Upper lobe of left lung (tissue), 6 donors: Measurements from ENCODE around the gene SCOC. TPM values are rescaled to one million over a fixed set of nuclear protein-coding genes. Genes with fewer than 3 reads are reported as not detected.

Experiments used
- ATAC-seq, 2 donors: fragments of 200-7000 bp; cut with Tn5 transposase; one replicate each; pipeline ENCODE4 v1.9.1; 2022; ENCODE audit warnings: mild to moderate bottlenecking in 2 of 2, moderate library complexity in 2 of 2; ENCODE audit not compliant: low FRiP score in 2 of 2
- DNase-seq, 2 donors: peaks; one replicate each; pipeline ENCODE4 v3.0.0-alpha.2; 2019 to 2020
- H3K27ac ChIP-seq, 4 donors: fragments of 200-600 bp; sonication (generic); one replicate each; pipeline ENCODE4 v1.5.1; 2016 to 2019
- H3K27me3 ChIP-seq, 4 donors: fragments of 200-600 bp; sonication (generic); one replicate each; pipeline ENCODE4 v1.5.1; 2017 to 2019
- H3K36me3 ChIP-seq, 4 donors: fragments of 200-600 bp; sonication (generic); one replicate each; pipeline ENCODE4 v1.5.1; 2016 to 2019
- H3K4me1 ChIP-seq, 4 donors: fragments of 200-600 bp; sonication (generic); one replicate each; pipeline ENCODE4 v1.5.1; 2018 to 2019
- H3K4me3 ChIP-seq, 4 donors: fragments of 200-600 bp; sonication (generic); one replicate each; pipeline ENCODE4 v1.5.1; 2017 to 2019; ENCODE audit warnings: mild to moderate bottlenecking in 2 of 4, moderate library complexity in 1 of 4
- H3K9me3 ChIP-seq, 4 donors: fragments of 200-600 bp; sonication (generic); one replicate each; pipeline ENCODE4 v1.5.1; 2018 to 2019
- EP300 ChIP-seq, 4 donors: sonication (generic); formaldehyde crosslinking; IDR thresholded peaks; one replicate each; pipeline ENCODE4 v1.5.1; 2017; ENCODE audit warnings: antibody characterized with exemption in 4 of 4, control low read depth in 2 of 4
- POLR2A ChIP-seq, 4 donors: fragments of 450-650 bp; IDR thresholded peaks; one replicate each; pipeline ENCODE4 v1.5.1; 2016 to 2017; ENCODE audit warnings: antibody characterized with exemption in 4 of 4, mild to moderate bottlenecking in 2 of 4
- POLR2AphosphoS5 ChIP-seq, 2 donors: sonication (generic); formaldehyde crosslinking; IDR thresholded peaks; one replicate each; pipeline ENCODE4 v1.5.1; 2017; ENCODE audit warnings: antibody characterized with exemption in 2 of 2
- WGBS, 2 donors: methylation state at CpG; one replicate each; pipeline ENCODE4 v1.1.5; 2017 to 2018; 5-methylcytosine and 5-hydroxymethylcytosine counted together
- total RNA-seq, 6 donors: library from RNA; depleted of rRNA in 4 of 6; stranded (reverse); fragments of >200 nt in 4 of 6; gene quantifications; one replicate each; pipeline versions ENCODE4 v1.1.0 to v1.2.1, GENCODE V29; 2016 to 2021
- TF ChIP-seq, protein P1 (sequence below), 6 experiments: fragments of 450-650 bp in 4 of 6; fragments of 200-600 bp in 2 of 6; sonication (generic) in 2 of 6; IDR thresholded peaks; one replicate each; pipeline ENCODE4 v1.5.1; 2016 to 2019; ENCODE audit warnings: antibody characterized with exemption in 6 of 6
- donor health status: DM: no; HTN: no; CAD: no; lungs with moderate emphysema.
- donor health status: DM: no; HTN: yes; CAD: no; lungs with severe emphysema.

Gene SCOC
- total RNA-seq, 6 donors from 2014 or later, result 2.8 to 55.2 (median 33.2) TPM

DNA sequence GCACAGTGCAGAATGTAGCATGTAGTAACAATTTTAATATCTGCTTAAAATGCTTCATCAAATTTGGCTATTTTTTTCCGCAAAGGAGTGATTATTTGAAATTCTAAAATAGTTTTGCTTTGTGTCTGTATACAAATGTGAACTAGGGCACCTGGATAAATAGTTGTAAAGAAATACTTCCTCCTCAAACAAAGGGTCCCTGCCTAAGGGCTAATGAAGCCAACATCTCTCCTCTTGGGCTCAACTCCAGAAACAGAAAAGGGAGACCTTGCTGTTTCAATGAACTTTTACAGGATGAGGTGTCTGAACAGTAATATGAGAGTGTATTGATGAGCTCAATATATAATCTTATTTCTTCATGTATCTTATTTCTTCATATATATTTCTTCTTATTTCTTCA lies 30.8 kb upstream of the SCOC start:
- ATAC-seq (no peak), DNase-seq (no peak)
- no peak overlapping the region for H3K4me3 ChIP-seq
- 82 to 83% methylated on average over 1 of the region's 1 CpG for WGBS, 2 donors
- H3K36me3 ChIP-seq, result no peaks in the 10 kb centered on the region
- TF ChIP-seq POLR2A (IDR thresholded peaks at IDR 0.05), result no peak
- TF ChIP-seq, protein P1, sequence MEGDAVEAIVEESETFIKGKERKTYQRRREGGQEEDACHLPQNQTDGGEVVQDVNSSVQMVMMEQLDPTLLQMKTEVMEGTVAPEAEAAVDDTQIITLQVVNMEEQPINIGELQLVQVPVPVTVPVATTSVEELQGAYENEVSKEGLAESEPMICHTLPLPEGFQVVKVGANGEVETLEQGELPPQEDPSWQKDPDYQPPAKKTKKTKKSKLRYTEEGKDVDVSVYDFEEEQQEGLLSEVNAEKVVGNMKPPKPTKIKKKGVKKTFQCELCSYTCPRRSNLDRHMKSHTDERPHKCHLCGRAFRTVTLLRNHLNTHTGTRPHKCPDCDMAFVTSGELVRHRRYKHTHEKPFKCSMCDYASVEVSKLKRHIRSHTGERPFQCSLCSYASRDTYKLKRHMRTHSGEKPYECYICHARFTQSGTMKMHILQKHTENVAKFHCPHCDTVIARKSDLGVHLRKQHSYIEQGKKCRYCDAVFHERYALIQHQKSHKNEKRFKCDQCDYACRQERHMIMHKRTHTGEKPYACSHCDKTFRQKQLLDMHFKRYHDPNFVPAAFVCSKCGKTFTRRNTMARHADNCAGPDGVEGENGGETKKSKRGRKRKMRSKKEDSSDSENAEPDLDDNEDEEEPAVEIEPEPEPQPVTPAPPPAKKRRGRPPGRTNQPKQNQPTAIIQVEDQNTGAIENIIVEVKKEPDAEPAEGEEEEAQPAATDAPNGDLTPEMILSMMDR (IDR thresholded peaks at IDR 0.05), result no peak
- H3K27me3 ChIP-seq, result no peaks in the 10 kb centered on the region
- no peaks in the 10 kb centered on the region for H3K9me3 ChIP-seq
- H3K4me1 ChIP-seq, result peaks cover 0 to 7% (median 2%) of the 10 kb centered on the region in 4 donors
- H3K27ac ChIP-seq, result no peak overlapping the region

DNA sequence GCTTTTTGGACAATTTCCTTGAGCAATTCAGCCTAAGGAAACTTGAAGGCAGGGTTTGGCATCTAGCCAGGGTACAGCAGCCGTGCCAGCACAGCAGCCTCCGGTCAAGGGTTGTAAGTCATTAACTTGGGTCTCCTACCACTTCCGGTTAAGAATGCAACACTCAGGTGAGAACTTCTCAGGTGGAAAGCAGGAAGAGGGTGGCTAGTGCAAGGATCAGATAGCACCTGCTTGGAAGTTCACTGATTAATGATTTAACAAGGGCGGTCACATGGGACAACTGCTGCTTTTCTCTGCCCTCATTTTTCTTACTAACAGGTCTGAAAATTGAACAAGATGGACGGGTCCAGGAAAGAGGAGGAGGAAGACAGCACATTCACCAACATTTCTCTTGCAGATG lies 30.1 kb upstream of the SCOC start:
- H3K27ac ChIP-seq, result peak overlapping the region in 1 of 4 donors; percentile 31
- H3K27me3 ChIP-seq, result no peaks in the 10 kb centered on the region
- H3K9me3 ChIP-seq, result no peaks in the 10 kb centered on the region
- ATAC-seq (peak; percentile 70 to 80), DNase-seq (peak; percentile 17 to 75)
- no peaks in the 10 kb centered on the region for H3K36me3 ChIP-seq
- peak in 1 of 2 donors; percentile 29 for TF ChIP-seq POLR2AphosphoS5 (IDR thresholded peaks at IDR 0.05)
- no peak for TF ChIP-seq EP300 (IDR thresholded peaks at IDR 0.05)
- peaks cover 0 to 7% (median 2%) of the 10 kb centered on the region in 4 donors for H3K4me1 ChIP-seq
- 8 to 10% methylated on average over 5 of the region's 5 CpGs for WGBS, 2 donors
- H3K4me3 ChIP-seq, result no peak overlapping the region

DNA sequence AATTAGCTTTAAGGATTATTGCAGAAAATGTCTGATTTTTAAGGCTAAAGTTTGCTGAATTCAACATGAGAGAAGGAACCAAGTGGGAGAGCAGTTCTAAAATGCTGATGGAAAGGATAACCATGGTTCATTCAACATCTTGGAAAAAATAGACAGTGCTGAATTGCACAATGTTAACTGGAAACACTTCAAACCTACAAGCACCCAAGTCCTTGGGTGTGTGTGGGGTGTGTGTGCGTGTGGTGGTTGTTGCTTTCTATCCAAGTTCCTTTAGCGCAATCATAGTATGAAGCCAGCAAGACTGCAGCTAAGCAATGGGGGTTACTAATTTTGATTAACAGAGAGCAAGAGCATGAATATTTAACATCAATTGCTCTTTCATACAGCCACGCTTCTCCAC lies 29.3 kb upstream of the SCOC start:
- DNase-seq (no peak), ATAC-seq (peak in 1 of 2 donors; percentile 49)
- H3K27ac ChIP-seq, result no peak overlapping the region

DNA sequence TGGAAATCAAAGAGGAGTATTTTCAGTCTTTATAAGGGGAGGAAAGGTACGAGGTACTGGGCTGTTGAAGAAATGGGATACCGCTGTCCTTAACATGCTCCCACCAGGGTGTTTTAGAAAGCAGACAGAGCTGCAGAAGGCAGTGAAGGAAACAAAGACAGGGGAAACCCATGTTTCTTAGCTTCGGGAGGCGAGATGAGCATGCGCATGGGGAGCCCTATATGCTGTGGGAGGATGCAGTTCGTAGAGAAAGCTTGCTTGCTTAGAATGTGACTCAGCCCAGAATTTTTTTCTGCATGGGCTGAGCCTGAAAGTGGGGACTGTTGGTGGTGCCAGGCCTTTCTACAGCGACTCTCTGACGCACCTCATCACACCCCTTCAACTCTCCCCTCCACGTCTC lies 28.8 kb upstream of the SCOC start:
- WGBS, 2 donors, result 93 to 94% methylated on average over 9 of the region's 9 CpGs

More for the DNA sequence above, 29.3 kb upstream of the SCOC start:
- no peaks in the 10 kb centered on the region for H3K27me3 ChIP-seq
- TF ChIP-seq POLR2A (IDR thresholded peaks at IDR 0.05), result no peak
- no peak for TF ChIP-seq EP300 (IDR thresholded peaks at IDR 0.05)
- TF ChIP-seq POLR2AphosphoS5 (IDR thresholded peaks at IDR 0.05), result no peak
- TF ChIP-seq, protein P1 (IDR thresholded peaks at IDR 0.05), result no peak
- no peak overlapping the region for H3K4me3 ChIP-seq
- peaks cover 0 to 7% (median 2%) of the 10 kb centered on the region in 4 donors for H3K4me1 ChIP-seq
- no peaks in the 10 kb centered on the region for H3K36me3 ChIP-seq
- WGBS, 2 donors, result 75 to 86% methylated on average over 3 of the region's 3 CpGs
- no peaks in the 10 kb centered on the region for H3K9me3 ChIP-seq

DNA sequence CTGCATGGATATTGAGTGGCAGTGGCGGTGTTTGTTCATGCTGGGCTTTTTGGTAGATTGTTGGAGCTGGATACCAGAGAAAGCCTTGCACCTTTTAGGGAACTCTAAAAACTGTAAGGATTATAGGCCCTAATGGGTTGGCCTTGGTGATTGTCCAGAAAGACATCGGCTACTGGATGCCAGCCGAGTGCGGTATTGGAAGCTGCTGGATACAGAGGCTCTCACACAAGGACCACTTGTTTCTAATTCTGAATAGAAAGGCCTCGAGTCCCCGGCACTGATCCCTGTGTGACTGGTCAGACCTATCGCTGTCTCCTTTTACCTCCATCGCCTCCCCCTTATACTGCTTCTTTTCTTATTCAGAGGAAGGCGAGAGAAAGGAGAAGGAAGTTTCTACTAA lies 27.3 kb upstream of the SCOC start:
- DNase-seq (no peak), ATAC-seq (no peak)
- TF ChIP-seq, protein P1 (IDR thresholded peaks at IDR 0.05), result no peak
- TF ChIP-seq POLR2A (IDR thresholded peaks at IDR 0.05), result no peak
- no peak for TF ChIP-seq EP300 (IDR thresholded peaks at IDR 0.05)
- no peak for TF ChIP-seq POLR2AphosphoS5 (IDR thresholded peaks at IDR 0.05)
- H3K9me3 ChIP-seq, result no peaks in the 10 kb centered on the region
- H3K36me3 ChIP-seq, result no peaks in the 10 kb centered on the region
- H3K27me3 ChIP-seq, result no peaks in the 10 kb centered on the region
- no peak overlapping the region for H3K4me3 ChIP-seq
- H3K27ac ChIP-seq, result no peak overlapping the region
- WGBS, 2 donors, result 76 to 85% methylated on average over 9 of the region's 9 CpGs
- H3K4me1 ChIP-seq, result peaks cover 0 to 7% (median 2%) of the 10 kb centered on the region in 4 donors

More for the DNA sequence above, 28.8 kb upstream of the SCOC start:
- H3K27ac ChIP-seq, result no peak overlapping the region
- ATAC-seq (no peak), DNase-seq (no peak)
- no peaks in the 10 kb centered on the region for H3K27me3 ChIP-seq
- H3K4me3 ChIP-seq, result no peak overlapping the region
- peaks cover 0 to 7% (median 2%) of the 10 kb centered on the region in 4 donors for H3K4me1 ChIP-seq
- no peaks in the 10 kb centered on the region for H3K36me3 ChIP-seq
- TF ChIP-seq EP300 (IDR thresholded peaks at IDR 0.05) (no peak), POLR2AphosphoS5 (IDR thresholded peaks at IDR 0.05) (no peak), POLR2A (IDR thresholded peaks at IDR 0.05) (no peak)
- TF ChIP-seq, protein P1 (IDR thresholded peaks at IDR 0.05), result no peak
- no peaks in the 10 kb centered on the region for H3K9me3 ChIP-seq
